Ovary (tissue), 9 donors: ENCODE data around the gene PROKR1. TPM values are rescaled to one million over a fixed set of nuclear protein-coding genes. Genes with fewer than 3 reads are reported as not detected.

Experiments
- DNase-seq, 5 donors: peaks; one replicate each; pipeline ENCODE4 v3.0.0-alpha.2; 2019 to 2020
- H3K27ac ChIP-seq, 2 donors: fragments of 200-600 bp; one replicate each; pipeline versions ENCODE4 v1.5.1 to v1.8.0; 2019 to 2022
- H3K27me3 ChIP-seq: fragments of 200-600 bp; one replicate; pipeline ENCODE4 v1.8.0; 2022
- H3K36me3 ChIP-seq: fragments of 200-600 bp; sonication (generic); one replicate; pipeline ENCODE4 v1.5.1; 2019
- H3K4me1 ChIP-seq: one replicate; pipeline ENCODE4 v1.8.1; 2013; ENCODE audit warnings: mild to moderate bottlenecking, moderate library complexity; ENCODE audit not compliant: insufficient read depth
- H3K4me3 ChIP-seq: fragments of 200-600 bp; sonication (generic); one replicate; pipeline ENCODE4 v1.5.1; 2017
- H3K9me3 ChIP-seq, 2 donors: fragments of 200-600 bp in 1 of 2; sonication (generic) in 1 of 2; one replicate each; pipeline versions ENCODE4 v1.5.1 to v1.8.1; 2013 to 2019; ENCODE audit warnings: mild to moderate bottlenecking in 1 of 2, moderate library complexity in 1 of 2
- CTCF ChIP-seq, 3 donors: fragments of 450-650 bp in 2 of 3; fragments of 200-600 bp in 1 of 3; IDR thresholded peaks; one replicate each; pipeline versions ENCODE4 v1.5.1 to v1.8.0; 2016 to 2022; ENCODE audit warnings: antibody characterized with exemption in 3 of 3, mild to moderate bottlenecking in 1 of 3
- EP300 ChIP-seq: sonication (generic); formaldehyde crosslinking; IDR thresholded peaks from one replicate; pipeline ENCODE4 v1.6.1; 2017; ENCODE audit warnings: antibody characterized with exemption
- POLR2A ChIP-seq: fragments of 450-650 bp; IDR thresholded peaks from one replicate; pipeline ENCODE4 v1.6.1; 2017; ENCODE audit warnings: antibody characterized with exemption, mild to moderate bottlenecking, moderate library complexity
- WGBS, 3 donors: extraction: QIAGEN DNeasy Blood & Tissue Kit in 1 of 3; methylation state at CpG; one replicate each; pipeline versions ENCODE4 v1.1.5 to v1.1.7; 2013 to 2017; 5-methylcytosine and 5-hydroxymethylcytosine counted together
- intact Hi-C, 4 donors: fragments of 100-400 bp; cut with DNase I; formaldehyde crosslinking; loops; one replicate each; pipeline versions ENCODE4 v1.11.0 to v1.15.1; 2022 to 2023
- polyA plus RNA-seq, 2 donors: library from polyadenylated mRNA; stranded (reverse); fragments of 200-250 nt in 1 of 2; fragments of 350-450 nt in 1 of 2; fragmentation: Illumina TruSeq in 1 of 2; extraction: RNeasy Lipid Tissue Mini Kit (QIAGEN cat#74804) in 1 of 2; gene quantifications; one replicate each; pipeline ENCODE4 v1.2.3, GENCODE V29; 2013 to 2014
- total RNA-seq, 7 donors: library from RNA; depleted of rRNA in 2 of 7; stranded (reverse); fragments of >200 nt in 2 of 7; fragmentation: NEBNext Ultra II Directional in 3 of 7; extraction: Animal tissue kit (Norgen Biotek cat#: 25700) in 3 of 7; gene quantifications; one replicate each; pipeline versions ENCODE4 v1.1.0 to v1.2.4, GENCODE V29; 2016 to 2023
- donor health status: DM: no; HTN: no; CAD: no; lungs with moderate emphysema.
- donor health status: DM: no; HTN: no; CAD: no.
- donor health status: Bipolar disorder and iron deficiency.
- donor health status: DM: yes; HTN: yes; CAD: no.
- donor health status: DM: no; HTN: no; CAD: no.
- donor health status: DM: yes; HTN: yes; CAD: no.

Gene PROKR1
- total and polyA plus RNA-seq, 9 donors: 0.02 to 0.03 TPM; not detected in 7

- no peak overlapping the region for H3K27ac ChIP-seq
- peaks cover 3% of the 10 kb centered on the region for H3K4me1 ChIP-seq
- H3K4me3 ChIP-seq: no peak overlapping the region
- no peak for DNase-seq
- intact Hi-C loops: no loop called here
- TF ChIP-seq POLR2A: no peak
- no peak for TF ChIP-seq EP300
- no peak for TF ChIP-seq CTCF (IDR thresholded peaks at IDR 0.05)
- WGBS, 3 donors: 84 to 94% (median 94%) methylated on average over 3 of the region's 3 CpGs
- no peaks in the 10 kb centered on the region for H3K36me3 ChIP-seq
- H3K9me3 ChIP-seq: no peaks in the 10 kb centered on the region
- no peaks in the 10 kb centered on the region for H3K27me3 ChIP-seq
These were observed 2.9 kb downstream of the PROKR1 start for GRCh38 chr2:68646303-68646702.

- no peaks in the 10 kb centered on the region for H3K36me3 ChIP-seq
- no peaks in the 10 kb centered on the region for H3K9me3 ChIP-seq
- intact Hi-C loops: no loop called here
- no peak for DNase-seq
- no peaks in the 10 kb centered on the region for H3K4me1 ChIP-seq
- H3K4me3 ChIP-seq: no peak overlapping the region
- H3K27ac ChIP-seq: no peak overlapping the region
- TF ChIP-seq EP300 (no peak), POLR2A (no peak), CTCF (IDR thresholded peaks at IDR 0.05) (no peak)
- 96 to 98% (median 96%) methylated on average over 1 of the region's 1 CpG for WGBS, 3 donors
- H3K27me3 ChIP-seq: no peaks in the 10 kb centered on the region
These were observed 7.3 kb downstream of the PROKR1 start for GRCh38 chr2:68650645-68651044.

DNA sequence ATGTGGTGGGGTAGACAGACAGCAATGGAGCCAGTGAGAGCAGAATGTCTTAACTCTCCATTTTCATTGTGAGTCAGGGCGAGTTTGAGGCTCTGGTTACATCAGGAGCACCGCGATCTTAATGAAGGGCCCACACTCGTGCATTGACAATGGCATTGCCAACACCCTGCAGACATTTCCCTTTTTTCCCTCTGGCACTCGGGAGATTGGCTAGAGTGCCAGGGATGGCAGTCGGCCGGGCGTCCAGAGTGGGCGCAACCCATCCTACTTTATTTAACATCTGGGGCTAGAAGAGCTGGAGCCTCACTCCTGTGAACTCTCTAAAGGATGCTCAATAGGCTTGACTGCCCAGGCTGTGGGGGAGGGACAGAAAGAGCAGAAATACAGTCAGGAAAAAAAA is 9.7 kb downstream of the PROKR1 start:
- no peak overlapping the region for H3K27ac ChIP-seq
- no peaks in the 10 kb centered on the region for H3K27me3 ChIP-seq
- no peak for TF ChIP-seq CTCF (IDR thresholded peaks at IDR 0.05)
- no peak for TF ChIP-seq POLR2A
- no peak for TF ChIP-seq EP300
- no peak for DNase-seq
- H3K4me3 ChIP-seq: no peak overlapping the region
- WGBS, 3 donors: 73 to 86% (median 75%) methylated on average over 9 of the region's 9 CpGs
- no peaks in the 10 kb centered on the region for H3K9me3 ChIP-seq
- intact Hi-C loops: no loop called here
- H3K36me3 ChIP-seq: no peaks in the 10 kb centered on the region
- no peaks in the 10 kb centered on the region for H3K4me1 ChIP-seq

GRCh38 chr2:68653538-68653982 is 10.2 kb downstream of the PROKR1 start:
- no peaks in the 10 kb centered on the region for H3K4me1 ChIP-seq
- no peaks in the 10 kb centered on the region for H3K27me3 ChIP-seq
- intact Hi-C loops: no loop called here
- H3K9me3 ChIP-seq: no peaks in the 10 kb centered on the region
- no peak overlapping the region for H3K27ac ChIP-seq
- no peak overlapping the region for H3K4me3 ChIP-seq
- H3K36me3 ChIP-seq: no peaks in the 10 kb centered on the region
- DNase-seq: peak in 3 of 5 donors; percentile 25 to 42 (median 40)
- WGBS, 3 donors: 2 to 6% (median 2%) methylated on average over 10 of the region's 10 CpGs
- TF ChIP-seq POLR2A (no peak), EP300 (no peak), CTCF (IDR thresholded peaks at IDR 0.05) (no peak)
